Measurements from ENCODE around the gene LRRC55.

Gene LRRC55

DNA sequence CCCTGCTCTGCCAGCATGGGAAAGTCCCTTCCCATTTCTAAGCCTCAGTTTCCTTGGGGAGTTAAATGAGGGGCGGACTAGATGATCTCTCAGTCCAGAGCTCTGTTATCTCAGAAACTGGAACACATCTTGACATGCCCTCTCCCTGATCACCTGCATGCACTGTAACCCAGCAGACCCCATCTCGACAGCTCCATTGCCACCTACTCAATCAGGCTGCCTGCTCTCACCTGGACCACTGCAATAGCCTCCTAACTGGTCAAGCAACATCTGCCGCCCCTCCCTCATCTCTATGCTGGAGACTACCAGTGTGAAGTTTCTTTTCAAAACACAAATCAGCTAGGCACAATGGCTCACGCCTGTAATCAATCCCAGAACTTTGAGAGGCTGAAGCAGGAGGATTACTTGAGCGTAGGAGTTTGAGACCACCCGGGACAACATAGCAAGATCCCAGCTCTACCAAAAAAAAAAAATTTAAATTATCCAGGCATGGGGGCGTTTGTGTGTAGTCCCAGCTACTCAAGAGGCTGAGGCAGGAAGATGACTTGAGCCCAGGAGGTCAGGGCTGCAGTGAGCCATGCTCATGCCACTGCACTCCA, 22.2 kb downstream of the LRRC55 start:
- no peak for DNase-seq

DNA sequence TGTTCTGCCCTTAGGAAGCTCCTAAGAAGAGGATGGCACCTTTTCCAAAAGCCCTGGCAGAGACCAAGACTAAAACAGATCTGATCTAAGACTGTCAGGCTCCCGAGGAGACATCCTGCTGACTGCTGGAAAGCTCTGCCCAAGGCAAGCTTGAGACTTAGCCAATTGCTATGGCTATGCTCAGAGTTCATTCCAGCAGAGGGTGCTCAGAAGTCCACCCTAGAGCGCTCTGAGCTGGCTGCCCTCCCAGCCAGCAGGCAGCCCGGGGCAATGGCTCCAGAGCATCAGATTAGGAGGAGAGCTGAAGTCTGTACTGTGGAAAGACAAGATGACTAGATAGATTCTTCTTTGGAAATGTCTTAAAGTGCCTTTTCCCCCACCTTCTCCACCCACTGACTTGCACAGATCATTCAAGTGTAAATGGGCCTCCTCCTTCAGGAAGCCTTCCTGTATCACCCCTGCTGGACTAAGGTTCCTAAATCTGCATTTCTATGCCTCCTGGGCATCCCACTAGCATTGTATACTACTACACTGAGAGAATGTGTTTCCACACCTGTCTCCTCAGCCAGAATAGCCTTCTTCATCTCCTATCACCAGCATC, 23.4 kb downstream of the LRRC55 start:
- no peak for DNase-seq

- DNase-seq, result no peak
Measured at GRCh38 chr11:57207168-57207567, 25.4 kb downstream of the LRRC55 start.

DNA sequence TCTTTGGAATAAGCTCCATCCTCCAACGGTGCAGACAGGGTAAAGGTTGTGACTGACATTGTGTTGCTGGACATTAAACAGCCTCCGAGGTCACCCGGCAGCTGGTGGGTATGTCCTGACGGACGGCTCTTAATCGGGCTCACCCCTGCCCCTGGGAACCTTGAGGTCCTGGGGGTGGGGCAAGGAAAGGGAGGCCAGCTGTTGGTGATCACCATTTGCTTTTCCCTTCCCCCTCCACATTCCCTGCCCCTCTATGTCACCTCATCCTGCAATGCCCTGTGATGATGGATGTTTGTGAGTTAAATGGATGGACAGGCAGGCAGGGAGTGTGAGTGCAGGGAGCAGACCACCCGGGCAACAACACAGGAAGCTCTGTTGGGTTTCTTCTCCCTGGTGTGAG, 29.0 kb downstream of the LRRC55 start:
- no peak for DNase-seq

GRCh38 chr11:57213342-57214097, 31.8 kb downstream of the LRRC55 start:
- DNase-seq, result no peak

DNA sequence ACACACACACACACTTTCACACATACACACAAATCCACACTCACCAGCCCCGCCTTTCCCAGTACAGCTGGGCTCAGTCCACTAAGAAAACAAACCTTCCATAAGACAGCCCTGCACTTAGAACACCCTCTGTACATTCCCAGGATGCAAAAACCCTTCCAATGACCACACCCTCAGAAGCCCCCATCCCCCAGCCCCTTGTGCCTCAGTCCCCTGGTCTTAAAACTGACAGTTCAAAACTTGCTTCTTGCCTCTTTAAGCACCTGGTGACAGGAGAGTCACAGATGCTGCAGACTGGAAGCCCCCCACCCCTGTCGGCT, 32.3 kb downstream of the LRRC55 start:
- no peak for DNase-seq

GRCh38 chr11:57214494-57214893, 32.7 kb downstream of the LRRC55 start:
- no peak for DNase-seq

DNA sequence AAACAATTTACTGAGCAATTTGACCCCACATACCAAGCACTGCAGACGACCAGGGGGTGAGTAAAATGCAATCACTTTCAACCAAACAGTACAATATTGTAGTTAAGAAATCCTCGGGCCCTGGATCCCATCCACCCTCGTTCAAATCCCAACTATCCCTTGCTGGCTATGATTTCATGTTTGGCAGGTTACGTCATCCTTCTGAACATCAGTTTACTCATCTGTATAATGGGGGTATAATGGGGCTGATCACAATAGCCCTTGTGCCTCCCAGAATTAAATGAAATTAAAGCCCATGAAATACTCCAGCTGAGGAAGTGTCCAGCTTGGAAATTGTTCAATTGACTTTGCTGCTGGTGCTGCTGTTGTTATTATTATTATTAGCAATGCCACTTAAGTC, 34.7 kb downstream of the LRRC55 start:
- DNase-seq, result no peak

DNA sequence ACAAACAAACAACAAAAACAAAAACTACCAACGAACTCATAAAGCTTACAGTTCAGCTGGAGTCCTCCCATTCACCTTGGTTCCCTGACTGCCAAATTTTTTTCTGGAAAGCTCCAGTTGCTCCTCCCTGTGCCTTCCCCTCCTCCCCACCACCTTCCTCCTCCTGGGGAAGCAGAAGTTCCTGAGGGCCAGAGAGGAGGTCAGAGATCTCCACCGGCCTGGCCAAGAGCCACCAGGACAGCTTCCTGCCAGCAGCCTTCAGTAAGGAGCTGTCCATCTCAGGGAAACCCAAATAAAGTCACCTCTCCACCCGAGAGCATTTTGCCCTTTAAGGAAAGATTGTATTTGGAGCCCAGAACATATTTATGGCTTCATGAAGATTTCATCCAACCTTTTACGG, 35.3 kb downstream of the LRRC55 start:
- no peak for DNase-seq

- no peak for DNase-seq
Measured at GRCh38 chr11:57219021-57219627, 37.4 kb downstream of the LRRC55 start.

GRCh38 chr11:57222239-57222638, 40.5 kb downstream of the LRRC55 start:
- no peak for DNase-seq

GRCh38 chr11:57223601-57224000, 41.8 kb downstream of the LRRC55 start:
- no peak for DNase-seq

- no peak for DNase-seq
Measured at GRCh38 chr11:57224128-57224527, 42.4 kb downstream of the LRRC55 start.

DNA sequence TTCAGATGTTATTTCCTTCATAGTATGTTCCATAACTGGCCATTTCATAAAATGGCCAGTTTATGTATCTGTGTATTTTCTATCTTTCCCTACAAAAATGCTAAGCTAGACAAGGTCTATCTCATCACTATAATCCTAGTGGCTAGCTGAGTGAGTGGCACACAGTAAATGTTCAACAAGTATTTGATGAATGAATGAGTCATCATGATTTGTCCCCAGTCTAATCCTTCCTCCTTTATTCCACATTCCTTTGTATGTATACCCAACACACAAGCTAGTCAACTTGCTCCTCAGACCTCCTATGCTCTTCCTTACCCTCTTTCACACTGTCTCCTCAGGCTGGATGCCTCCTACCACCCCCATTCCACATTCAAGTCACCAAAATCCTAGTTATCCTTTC, 42.8 kb downstream of the LRRC55 start:
- no peak for DNase-seq

GRCh38 chr11:57228600-57228999, 46.8 kb downstream of the LRRC55 start:
- no peak for DNase-seq

- no peak for DNase-seq
Measured at GRCh38 chr11:57230316-57230715, 48.6 kb downstream of the LRRC55 start.

DNA sequence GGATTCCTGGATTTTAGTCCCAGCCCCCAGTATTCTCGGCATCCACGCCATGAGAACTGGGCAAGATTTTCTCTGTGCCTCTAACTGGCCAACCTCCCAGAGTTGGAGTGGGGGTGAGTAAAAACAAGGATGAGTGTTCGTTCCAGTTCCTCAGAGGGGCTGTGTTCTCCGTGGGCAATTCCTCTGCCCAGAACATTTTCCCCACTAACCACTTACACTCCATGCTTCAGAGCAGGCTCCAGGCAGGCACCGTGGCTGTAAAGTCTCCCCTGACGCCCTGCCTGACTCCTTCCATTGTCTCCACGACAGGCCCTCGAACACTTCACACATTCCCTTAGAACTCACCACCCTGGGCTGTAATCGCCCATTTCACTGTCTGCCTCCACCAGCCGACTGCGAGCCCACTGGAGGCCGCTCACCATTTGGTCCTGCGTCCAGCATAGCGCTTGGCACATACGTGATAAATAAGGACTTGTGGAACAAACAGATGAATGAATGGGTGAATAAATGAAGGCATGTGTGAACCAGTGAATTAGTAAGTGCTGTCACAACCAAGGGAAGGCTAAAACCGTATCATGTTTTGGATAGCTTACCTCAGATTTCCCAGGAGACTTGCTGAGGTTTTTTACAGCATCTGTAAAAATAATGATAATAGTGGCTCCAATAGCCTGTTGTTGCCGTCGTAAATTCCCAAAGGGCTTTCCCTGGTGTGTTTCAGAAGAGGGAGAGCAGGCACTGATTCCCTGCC, 49.2 kb downstream of the LRRC55 start:
- no peak for DNase-seq

- no peak for DNase-seq
Measured at GRCh38 chr11:57231539-57232253, 49.9 kb downstream of the LRRC55 start.

DNA sequence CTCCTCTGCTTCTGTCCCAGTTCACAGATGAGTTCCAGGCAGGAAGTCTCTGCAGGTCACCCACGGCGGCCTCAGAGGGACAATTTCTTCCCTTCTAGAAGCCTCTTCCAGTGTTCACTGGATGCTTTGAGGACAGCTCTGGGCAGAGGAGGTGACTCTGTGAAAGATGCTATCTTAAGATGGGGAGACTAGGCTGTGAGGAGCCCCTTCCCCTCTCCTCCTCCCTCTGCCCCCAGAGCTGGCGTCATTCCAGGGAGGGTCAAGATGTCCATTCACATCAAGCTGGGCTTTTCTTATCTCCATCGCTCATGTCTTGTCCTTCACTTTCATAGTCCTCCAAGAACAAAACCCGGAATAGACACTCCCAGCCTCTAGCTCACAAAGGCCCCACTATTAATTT, 51.9 kb downstream of the LRRC55 start:
- DNase-seq, result no peak

- DNase-seq, result no peak
Measured at GRCh38 chr11:57235761-57236703, 54.3 kb downstream of the LRRC55 start.

- no peak for DNase-seq
Measured at GRCh38 chr11:57237204-57237681, 55.5 kb downstream of the LRRC55 start, which contains the start of gene APLNR. Gene APLNR, minus strand, starts transcription at chr11:57237250. Its CDS starts 246 bp downstream, at chr11:57237004.
